MM.1S (cell line): ENCODE measurements around the gene USP9Y.

Experiments used
- DNase-seq: peaks from one replicate; pipeline ENCODE4 v3.0.0-alpha.2; 2015
- H2AFZ ChIP-seq: fragments of 300-600 bp; sonication (generic); 2 replicates; pipeline ENCODE4 v1.6.0; 2016; ENCODE audit warnings: antibody characterized with exemption, low read length
- H3F3A ChIP-seq: fragments of 300-600 bp; sonication (generic); 2 replicates; pipeline ENCODE4 v1.6.1; 2016; ENCODE audit warnings: mild to moderate bottlenecking, antibody characterized with exemption, low read length, moderate library complexity, mixed read lengths; ENCODE audit not compliant: insufficient read depth
- H3K27ac ChIP-seq: fragments of 300-600 bp; sonication (generic); 2 replicates; pipeline ENCODE4 v1.5.1; 2016; ENCODE audit warnings: mild to moderate bottlenecking, low read length
- H3K27me3 ChIP-seq: fragments of 300-600 bp; sonication (generic); replicated peaks from 2 replicates; pipeline ENCODE4 v1.6.0; 2016; ENCODE audit warnings: low read length; ENCODE audit not compliant: insufficient read depth
- H3K36me3 ChIP-seq: fragments of 300-600 bp; sonication (generic); replicated peaks from 2 replicates; pipeline ENCODE4 v1.6.1; 2016; ENCODE audit warnings: mild to moderate bottlenecking, low read length, mixed read lengths; ENCODE audit not compliant: insufficient read depth
- H3K4me1 ChIP-seq: fragments of 300-600 bp; sonication (generic); 2 replicates; pipeline ENCODE4 v1.6.1; 2016; ENCODE audit warnings: low read length, mixed read lengths
- H3K4me2 ChIP-seq: fragments of 300-600 bp; sonication (generic); 2 replicates; pipeline ENCODE4 v1.6.0; 2016; ENCODE audit warnings: low read depth, low read length
- H3K4me3 ChIP-seq: fragments of 300-600 bp; sonication (generic); 2 replicates; pipeline ENCODE4 v1.5.1; 2016; ENCODE audit warnings: low read length, mixed read lengths
- H3K79me2 ChIP-seq: fragments of 300-600 bp; sonication (generic); 2 replicates; pipeline ENCODE4 v1.6.1; 2016; ENCODE audit warnings: mixed run types, low read length, mixed read lengths
- H3K9ac ChIP-seq: fragments of 300-600 bp; sonication (generic); 2 replicates; pipeline ENCODE4 v1.6.1; 2016; ENCODE audit warnings: low read length, mixed read lengths
- H3K9me2 ChIP-seq: fragments of 300-600 bp; sonication (generic); replicated peaks from 2 replicates; pipeline ENCODE4 v1.6.1; 2016; ENCODE audit warnings: mild to moderate bottlenecking, low read length, mixed read lengths; ENCODE audit not compliant: insufficient read depth
- H3K9me3 ChIP-seq: fragments of 300-600 bp; sonication (generic); replicated peaks from 2 replicates; pipeline ENCODE4 v1.6.1; 2016; ENCODE audit warnings: mild to moderate bottlenecking, low read length, mixed read lengths; ENCODE audit not compliant: insufficient read depth
- H4K20me1 ChIP-seq: fragments of 300-600 bp; sonication (generic); 2 replicates; pipeline ENCODE4 v1.6.1; 2016; ENCODE audit warnings: mild to moderate bottlenecking, low read length, moderate library complexity, mixed read lengths; ENCODE audit not compliant: insufficient read depth
- EZH2 ChIP-seq: fragments of 300-600 bp; sonication (generic); optimal IDR thresholded peaks from 2 replicates; pipeline ENCODE3; 2017; ENCODE audit warnings: low read depth, mild to moderate bottlenecking, antibody characterized with exemption, low read length, mixed read lengths
- EZH2phosphoT487 ChIP-seq: fragments of 300-600 bp; sonication (generic); IDR thresholded peaks from 2 replicates; pipeline ENCODE4 v1.6.1; 2018; ENCODE audit warnings: antibody characterized with exemption, low read length
- TF ChIP-seq, protein P1 (sequence below): fragments of 300-600 bp; sonication (generic); IDR thresholded peaks from 2 replicates; pipeline ENCODE4 v1.5.1; 2016; ENCODE audit warnings: antibody characterized with exemption, low read length, mixed read lengths

USP9Y gene

DNA sequence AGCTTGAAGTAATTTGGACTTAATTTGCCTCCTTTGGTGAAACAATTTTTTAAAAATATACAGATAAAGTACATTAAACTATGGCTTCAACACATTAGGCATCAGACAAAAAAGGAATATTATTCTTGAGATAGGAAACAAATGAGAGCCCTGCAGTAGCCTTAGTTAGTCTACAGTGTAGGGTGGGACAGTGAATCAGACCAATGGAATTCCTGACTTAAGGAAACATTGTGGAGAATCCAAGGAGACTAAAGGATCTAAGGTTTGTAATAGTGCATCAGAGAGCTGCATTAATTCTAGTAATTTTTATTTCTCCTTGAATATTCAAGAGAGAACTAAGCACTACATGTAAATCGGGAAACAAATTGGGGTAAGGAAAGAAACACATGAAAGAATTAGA, 125.8 kb downstream of the USP9Y start:
- no peaks in the 10 kb centered on the region for H4K20me1 ChIP-seq

DNA sequence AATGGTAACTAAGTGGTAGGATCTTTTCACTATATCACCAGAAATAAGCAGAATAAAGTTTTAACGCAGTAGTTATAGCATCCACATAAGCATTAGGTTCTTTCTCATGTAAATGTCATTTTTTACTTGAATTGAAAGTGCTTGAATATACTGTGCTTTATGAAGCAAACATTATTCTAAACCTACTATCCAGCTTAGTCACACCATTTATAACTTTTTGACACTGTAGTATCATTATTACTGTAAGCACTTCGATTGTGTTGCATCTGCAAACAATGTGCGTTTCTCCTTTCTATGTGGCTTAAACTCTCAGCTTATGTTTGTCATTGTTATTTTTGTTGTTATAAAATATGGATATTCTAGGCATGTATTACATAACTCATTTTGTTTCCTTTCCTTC, 132.3 kb downstream of the USP9Y start:
- no peak overlapping the region for H2AFZ ChIP-seq
- H3K27ac ChIP-seq: no peak overlapping the region
- no peak for DNase-seq
- TF ChIP-seq EZH2phosphoT487 (no peak), EZH2 (no peak)
- TF ChIP-seq, protein P1, sequence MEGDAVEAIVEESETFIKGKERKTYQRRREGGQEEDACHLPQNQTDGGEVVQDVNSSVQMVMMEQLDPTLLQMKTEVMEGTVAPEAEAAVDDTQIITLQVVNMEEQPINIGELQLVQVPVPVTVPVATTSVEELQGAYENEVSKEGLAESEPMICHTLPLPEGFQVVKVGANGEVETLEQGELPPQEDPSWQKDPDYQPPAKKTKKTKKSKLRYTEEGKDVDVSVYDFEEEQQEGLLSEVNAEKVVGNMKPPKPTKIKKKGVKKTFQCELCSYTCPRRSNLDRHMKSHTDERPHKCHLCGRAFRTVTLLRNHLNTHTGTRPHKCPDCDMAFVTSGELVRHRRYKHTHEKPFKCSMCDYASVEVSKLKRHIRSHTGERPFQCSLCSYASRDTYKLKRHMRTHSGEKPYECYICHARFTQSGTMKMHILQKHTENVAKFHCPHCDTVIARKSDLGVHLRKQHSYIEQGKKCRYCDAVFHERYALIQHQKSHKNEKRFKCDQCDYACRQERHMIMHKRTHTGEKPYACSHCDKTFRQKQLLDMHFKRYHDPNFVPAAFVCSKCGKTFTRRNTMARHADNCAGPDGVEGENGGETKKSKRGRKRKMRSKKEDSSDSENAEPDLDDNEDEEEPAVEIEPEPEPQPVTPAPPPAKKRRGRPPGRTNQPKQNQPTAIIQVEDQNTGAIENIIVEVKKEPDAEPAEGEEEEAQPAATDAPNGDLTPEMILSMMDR: no peak
- H3K9ac ChIP-seq: no peak overlapping the region
- no peaks in the 10 kb centered on the region for H3K79me2 ChIP-seq
- no peaks in the 10 kb centered on the region for H4K20me1 ChIP-seq
- no peaks in the 10 kb centered on the region for H3F3A ChIP-seq
- H3K9me2 ChIP-seq: no peaks in the 10 kb centered on the region
- H3K9me3 ChIP-seq: no peaks in the 10 kb centered on the region
- no peaks in the 10 kb centered on the region for H3K36me3 ChIP-seq
- no peaks in the 10 kb centered on the region for H3K27me3 ChIP-seq
- H3K4me1 ChIP-seq: no peaks in the 10 kb centered on the region
- no peak overlapping the region for H3K4me2 ChIP-seq
- H3K4me3 ChIP-seq: no peak overlapping the region

More for the DNA sequence above, 125.8 kb downstream of the USP9Y start:
- no peak overlapping the region for H3K4me3 ChIP-seq
- no peaks in the 10 kb centered on the region for H3K79me2 ChIP-seq
- H3K9ac ChIP-seq: no peak overlapping the region
- H2AFZ ChIP-seq: no peak overlapping the region
- no peak for DNase-seq
- H3K4me2 ChIP-seq: no peak overlapping the region
- no peaks in the 10 kb centered on the region for H3K4me1 ChIP-seq
- no peaks in the 10 kb centered on the region for H3K9me2 ChIP-seq
- no peaks in the 10 kb centered on the region for H3K9me3 ChIP-seq
- no peaks in the 10 kb centered on the region for H3K36me3 ChIP-seq
- H3F3A ChIP-seq: no peaks in the 10 kb centered on the region
- H3K27ac ChIP-seq: no peak overlapping the region
- TF ChIP-seq EZH2: no peak
- TF ChIP-seq, protein P1: no peak
- no peak for TF ChIP-seq EZH2phosphoT487
- no peaks in the 10 kb centered on the region for H3K27me3 ChIP-seq

DNA sequence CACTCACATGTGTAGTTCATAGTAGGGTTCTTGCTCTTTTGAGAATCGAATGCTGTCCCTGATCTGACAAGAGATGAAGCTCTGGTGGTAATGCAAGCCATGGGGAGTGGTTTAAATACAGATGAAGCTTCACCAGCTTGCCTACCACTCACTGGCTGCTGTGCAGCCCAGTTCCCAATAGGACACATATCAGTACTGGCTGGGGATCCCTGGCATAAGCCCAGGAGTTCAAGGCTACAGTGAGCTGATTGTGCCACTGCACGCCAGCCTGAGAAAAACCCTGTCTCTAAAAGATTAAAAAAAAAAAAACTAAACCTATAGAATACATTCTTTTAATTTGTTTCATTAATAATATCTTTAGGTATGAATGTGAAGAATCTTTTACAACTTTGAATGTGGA, 136.5 kb downstream of the USP9Y start:
- H4K20me1 ChIP-seq: no peaks in the 10 kb centered on the region
- no peaks in the 10 kb centered on the region for H3K79me2 ChIP-seq
- no peaks in the 10 kb centered on the region for H3K9me3 ChIP-seq
- H3K27ac ChIP-seq: no peak overlapping the region
- no peaks in the 10 kb centered on the region for H3F3A ChIP-seq
- H3K27me3 ChIP-seq: no peaks in the 10 kb centered on the region
- H3K4me3 ChIP-seq: no peak overlapping the region
- TF ChIP-seq, protein P1: no peak
- TF ChIP-seq EZH2: no peak
- no peak for TF ChIP-seq EZH2phosphoT487
- no peak for DNase-seq
- H3K4me2 ChIP-seq: no peak overlapping the region
- H3K9me2 ChIP-seq: no peaks in the 10 kb centered on the region
- no peak overlapping the region for H2AFZ ChIP-seq
- no peaks in the 10 kb centered on the region for H3K36me3 ChIP-seq
- H3K4me1 ChIP-seq: no peaks in the 10 kb centered on the region
- H3K9ac ChIP-seq: no peak overlapping the region
